ENCODE measurements around the gene TMEM97. TPM values are rescaled to one million over a fixed set of nuclear protein-coding genes. Genes with fewer than 3 reads are reported as not detected.

TMEM97 gene
- total and polyA plus RNA-seq, 7 donors, result 3.9 to 13.5 (median 7.2) TPM

DNA sequence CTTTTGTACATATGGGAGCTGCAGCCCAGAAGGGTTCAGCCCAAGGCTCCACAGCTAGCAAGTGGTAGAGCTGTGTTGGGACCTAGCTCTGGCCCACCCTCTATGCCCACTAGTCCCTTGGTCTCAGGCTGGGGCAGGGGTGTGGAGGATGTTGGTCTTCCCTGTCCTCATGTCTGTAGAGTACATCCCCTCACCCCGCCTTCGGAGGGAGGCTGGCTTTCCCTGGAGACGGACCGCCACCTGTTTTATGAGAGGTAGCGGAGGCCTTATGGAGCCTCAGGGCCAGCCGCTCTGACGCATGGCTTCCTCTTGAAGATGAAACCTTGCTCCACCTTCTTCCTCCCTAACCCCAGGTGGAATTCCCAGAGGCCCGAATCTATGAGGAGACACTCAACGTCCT, 25.0 kb downstream of the TMEM97 start:
- H3K9me3 ChIP-seq, result no peaks in the 10 kb centered on the region
- WGBS, 3 donors, result 74 to 80% (median 78%) methylated on average over 9 of the region's 9 CpGs
- ATAC-seq, result no peak
- intact Hi-C loops (cut with DNase I), result loop anchor here in 1 of 2 donors (10.0 kb wide), 1 partner anchor 889 kb away; the partner anchor contains the start of gene KSR1
- H3K27ac ChIP-seq, result peak overlapping the region; percentile 41
- peaks cover 12 to 98% of the 10 kb centered on the region in 2 donors for H3K36me3 ChIP-seq (ENCODE audit: insufficient read depth in 1 of 2, low read depth in 1 of 2)
- no peak overlapping the region for H3K4me3 ChIP-seq
- H3K27me3 ChIP-seq (ENCODE audit: insufficient read depth in 3 of 3, low read length in 2 of 3), result no peaks in the 10 kb centered on the region
- no peaks in the 10 kb centered on the region for H3K4me1 ChIP-seq
- no peak for DNase-seq
- TF ChIP-seq, protein P1, sequence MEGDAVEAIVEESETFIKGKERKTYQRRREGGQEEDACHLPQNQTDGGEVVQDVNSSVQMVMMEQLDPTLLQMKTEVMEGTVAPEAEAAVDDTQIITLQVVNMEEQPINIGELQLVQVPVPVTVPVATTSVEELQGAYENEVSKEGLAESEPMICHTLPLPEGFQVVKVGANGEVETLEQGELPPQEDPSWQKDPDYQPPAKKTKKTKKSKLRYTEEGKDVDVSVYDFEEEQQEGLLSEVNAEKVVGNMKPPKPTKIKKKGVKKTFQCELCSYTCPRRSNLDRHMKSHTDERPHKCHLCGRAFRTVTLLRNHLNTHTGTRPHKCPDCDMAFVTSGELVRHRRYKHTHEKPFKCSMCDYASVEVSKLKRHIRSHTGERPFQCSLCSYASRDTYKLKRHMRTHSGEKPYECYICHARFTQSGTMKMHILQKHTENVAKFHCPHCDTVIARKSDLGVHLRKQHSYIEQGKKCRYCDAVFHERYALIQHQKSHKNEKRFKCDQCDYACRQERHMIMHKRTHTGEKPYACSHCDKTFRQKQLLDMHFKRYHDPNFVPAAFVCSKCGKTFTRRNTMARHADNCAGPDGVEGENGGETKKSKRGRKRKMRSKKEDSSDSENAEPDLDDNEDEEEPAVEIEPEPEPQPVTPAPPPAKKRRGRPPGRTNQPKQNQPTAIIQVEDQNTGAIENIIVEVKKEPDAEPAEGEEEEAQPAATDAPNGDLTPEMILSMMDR (IDR thresholded peaks at IDR 0.05), result no peak

DNA sequence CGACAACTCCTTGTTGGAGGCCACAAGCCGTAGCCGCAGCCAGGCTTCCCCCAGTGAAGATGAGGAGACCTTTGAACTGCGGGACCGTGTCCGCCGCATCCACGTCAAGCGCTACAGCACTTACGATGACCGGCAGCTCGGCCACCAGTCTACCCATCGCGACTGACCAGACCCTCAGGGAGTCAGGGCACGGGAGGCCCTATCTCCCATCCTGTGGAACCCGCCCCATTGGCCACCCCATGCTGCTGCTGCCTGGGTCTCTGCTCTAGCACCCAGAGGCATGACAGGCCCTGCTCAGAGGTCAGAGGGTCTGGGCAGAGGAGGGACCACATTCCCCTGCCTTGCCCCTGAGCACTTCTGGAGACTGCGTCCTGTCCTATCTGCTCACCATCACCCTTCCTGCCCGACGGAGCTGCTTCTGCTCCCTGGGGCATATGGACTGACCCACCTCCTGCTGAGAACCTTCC, 25.5 kb downstream of the TMEM97 start:
- no peak for ATAC-seq
- Histone ChIP-seq H3K27me3 (ENCODE audit: insufficient read depth in 3 of 3, low read length in 2 of 3) (no peaks in the 10 kb centered on the region), H3K4me1 (no peaks in the 10 kb centered on the region), H3K36me3 (ENCODE audit: insufficient read depth in 1 of 2, low read depth in 1 of 2) (peaks cover 13 to 99% of the 10 kb centered on the region in 2 donors), H3K27ac (peak overlapping the region; percentile 41), H3K4me3 (no peak overlapping the region), H3K9me3 (no peaks in the 10 kb centered on the region)
- TF ChIP-seq, protein P1 (IDR thresholded peaks at IDR 0.05), result no peak
- DNase-seq, result no peak
- WGBS, 3 donors, result 85 to 86% (median 85%) methylated on average over 19 of the region's 19 CpGs
- intact Hi-C loops (cut with DNase I), result loop anchor here in 1 of 2 donors (10.0 kb wide), 1 partner anchor 890 kb away; the partner anchor contains the start of gene KSR1

DNA sequence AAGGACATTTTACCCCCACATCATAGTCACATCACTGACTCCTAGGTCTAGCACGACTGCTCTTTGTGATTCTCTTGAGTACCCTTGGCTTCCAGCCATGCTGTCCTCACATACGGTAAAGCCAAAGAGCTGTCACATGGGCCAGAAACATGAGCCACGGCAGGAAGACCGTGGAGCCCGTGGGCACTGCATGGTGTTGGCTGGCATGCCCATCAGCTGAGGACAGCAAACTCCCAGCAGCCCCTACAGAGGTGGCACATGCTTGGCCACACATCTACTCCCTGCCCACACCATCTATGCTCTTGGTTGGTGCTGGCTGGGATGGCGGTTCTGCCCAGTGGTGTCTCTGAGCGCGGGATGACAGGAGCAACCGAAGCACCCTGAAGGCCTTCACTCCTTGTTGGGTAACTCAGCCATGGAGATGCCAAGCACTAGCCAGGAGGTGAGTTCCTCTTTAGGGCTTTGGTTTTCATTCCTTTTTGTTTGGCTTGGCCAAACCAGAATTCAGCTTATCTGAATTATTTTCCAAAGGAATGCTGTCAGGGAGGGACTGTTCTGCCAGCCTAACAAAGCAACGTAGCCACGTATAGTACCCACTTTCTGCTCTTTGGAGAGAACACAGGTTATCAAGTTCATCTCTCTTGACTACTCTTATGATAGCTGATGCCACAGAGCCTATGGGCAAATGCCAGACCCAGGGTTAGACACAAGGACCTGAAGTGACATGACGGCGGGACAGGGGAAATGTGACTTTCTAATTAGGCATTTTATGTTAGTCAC, 26.6 kb downstream of the TMEM97 start:
- ATAC-seq, result peak; percentile 37 to 79 (median 48)
- Histone ChIP-seq H3K27me3 (ENCODE audit: insufficient read depth in 3 of 3, low read length in 2 of 3) (no peaks in the 10 kb centered on the region), H3K36me3 (ENCODE audit: insufficient read depth in 1 of 2, low read depth in 1 of 2) (peaks cover 15 to 100% of the 10 kb centered on the region in 2 donors), H3K27ac (peak overlapping the region; percentile 41), H3K4me1 (no peaks in the 10 kb centered on the region), H3K9me3 (no peaks in the 10 kb centered on the region), H3K4me3 (no peak overlapping the region)
- DNase-seq, result no peak
- intact Hi-C loops (cut with DNase I), result loop anchor here in 1 of 2 donors (10.0 kb wide), 1 partner anchor 891 kb away; the partner anchor contains the start of gene KSR1
- 51 to 63% (median 51%) methylated on average over 13 of the region's 13 CpGs for WGBS, 3 donors
- TF ChIP-seq, protein P1 (IDR thresholded peaks at IDR 0.05), result no peak

DNA sequence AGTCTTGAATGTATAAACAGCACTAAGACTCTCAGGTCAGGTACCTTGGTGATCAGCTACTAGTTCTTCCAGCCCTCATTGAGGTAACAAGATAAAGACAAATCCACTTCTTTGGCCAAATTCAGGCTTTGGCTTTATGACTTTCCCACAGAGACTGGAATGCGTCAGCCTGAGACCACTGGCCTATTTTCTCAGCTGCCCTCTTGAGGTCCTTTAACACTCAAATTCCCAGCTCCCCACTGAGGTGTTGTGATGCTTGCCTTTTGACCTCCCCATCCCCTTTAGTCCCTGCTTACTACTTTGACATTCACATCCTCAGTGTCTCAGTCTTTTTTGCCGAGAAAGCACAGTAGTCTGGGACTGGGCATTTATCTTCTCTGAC, 27.2 kb downstream of the TMEM97 start:
- no peaks in the 10 kb centered on the region for H3K27me3 ChIP-seq (ENCODE audit: insufficient read depth in 3 of 3, low read length in 2 of 3)
- ATAC-seq (no peak), DNase-seq (no peak)
- no peak overlapping the region for H3K27ac ChIP-seq
- H3K36me3 ChIP-seq (ENCODE audit: insufficient read depth in 1 of 2, low read depth in 1 of 2), result peaks cover 18 to 100% of the 10 kb centered on the region in 2 donors
- intact Hi-C loops (cut with DNase I), result loop anchor here in 1 of 2 donors (10.0 kb wide), 1 partner anchor 891 kb away; the partner anchor contains the start of gene KSR1
- H3K4me1 ChIP-seq, result no peaks in the 10 kb centered on the region
- 74 to 82% (median 77%) methylated on average over 2 of the region's 2 CpGs for WGBS, 3 donors
- no peaks in the 10 kb centered on the region for H3K9me3 ChIP-seq
- TF ChIP-seq, protein P1 (IDR thresholded peaks at IDR 0.05), result no peak
- no peak overlapping the region for H3K4me3 ChIP-seq
